Endodermal cell (in vitro differentiated cells): Measurements from ENCODE around the gene HLA-B. TPM values are rescaled to one million over a fixed set of nuclear protein-coding genes. Genes with fewer than 3 reads are reported as not detected.

Source experiments
- DNase-seq: peaks from one replicate; pipeline ENCODE4 v3.0.0-alpha.2; 2017
- H3K27ac ChIP-seq: 2 replicates; pipeline ENCODE4 v1.5.1; 2013; ENCODE audit warnings: mild to moderate bottlenecking, low read depth, low read length, moderate library complexity
- H3K27me3 ChIP-seq: 2 replicates; pipeline ENCODE4 v1.6.1; 2013; ENCODE audit warnings: mild to moderate bottlenecking, low read length, moderate library complexity; ENCODE audit not compliant: insufficient read depth, control insufficient read depth, poor library complexity, severe bottlenecking
- H3K36me3 ChIP-seq: 2 replicates; pipeline ENCODE4 v1.7.0; 2013; ENCODE audit warnings: mild to moderate bottlenecking, low read length, moderate library complexity; ENCODE audit not compliant: control insufficient read depth, insufficient read depth
- H3K4me1 ChIP-seq: one replicate; pipeline ENCODE4 v1.7.0; 2013; ENCODE audit warnings: low read length; ENCODE audit not compliant: control insufficient read depth, insufficient read depth
- H3K4me3 ChIP-seq: 2 replicates; pipeline ENCODE4 v1.5.1; 2013; ENCODE audit warnings: mild to moderate bottlenecking, low read length, moderate library complexity
- H3K9ac ChIP-seq: 2 replicates; pipeline ENCODE4 v1.6.1; 2013; ENCODE audit warnings: mild to moderate bottlenecking, low read length, moderate library complexity; ENCODE audit not compliant: poor library complexity, severe bottlenecking; ENCODE audit errors: extremely low read depth
- H3K9me3 ChIP-seq: 2 replicates; pipeline ENCODE4 v1.6.1; 2013; ENCODE audit warnings: mild to moderate bottlenecking, low read length, moderate library complexity; ENCODE audit not compliant: control insufficient read depth
- H3K27ac Mint-ChIP-seq: 2 replicates; pipeline ENCODE4 v1.8.0; 2020; ENCODE audit warnings: mixed read lengths
- H3K27me3 Mint-ChIP-seq: 2 replicates; pipeline ENCODE4 v1.8.0; 2021; ENCODE audit warnings: mild to moderate bottlenecking, mixed read lengths; ENCODE audit not compliant: insufficient read depth
- H3K36me3 Mint-ChIP-seq: 2 replicates; pipeline ENCODE4 v1.8.0; 2020; ENCODE audit warnings: low read depth, mixed read lengths
- H3K4me1 Mint-ChIP-seq: 2 replicates; pipeline ENCODE4 v1.8.0; 2020; ENCODE audit warnings: mixed read lengths
- H3K4me3 Mint-ChIP-seq: 2 replicates; pipeline ENCODE4 v1.8.0; 2020; ENCODE audit warnings: mild to moderate bottlenecking, moderate library complexity, mixed read lengths
- H3K9me3 Mint-ChIP-seq: 2 replicates; pipeline ENCODE4 v1.8.0; 2020; ENCODE audit warnings: mild to moderate bottlenecking, mixed read lengths
- CTCF ChIP-seq: fragments of 200-600 bp; sonication (generic); conservative IDR thresholded peaks from 2 replicates; pipeline ENCODE4 v1.5.0; 2021; ENCODE audit warnings: antibody characterized with exemption, mild to moderate bottlenecking
- WGBS, 2 experiments: methylation state at CpG; one replicate each; pipeline versions ENCODE4 v1.1.5 to v1.1.7; 2013; ENCODE audit warnings: missing lambda C conversion rate in 2 of 2, mixed read lengths in 1 of 2; ENCODE audit not compliant: insufficient coverage in 1 of 2, insufficient read length in 1 of 2; 5-methylcytosine and 5-hydroxymethylcytosine counted together
- total RNA-seq, 2 donors: library from RNA; stranded (reverse); fragmentation: NEBNext Ultra II Directional in 1 of 2; extraction: Animal tissue kit (Norgen Biotek cat#: 25700) in 1 of 2; gene quantifications; 2 replicates in 1 of 2; 3 replicates in 1 of 2; pipeline ENCODE4 v1.2.1, GENCODE V29; 2021

The HLA-B gene
- total RNA-seq, 2 donors from 2014 or later = 194 to 1,067 TPM

GRCh38 chr6:31332637-31333602 is 24.1 kb downstream of the HLA-B start:
- DNase-seq = no peak
- H3K27me3 ChIP-seq = no peaks in the 10 kb centered on the region
- H3K9ac ChIP-seq = no peak overlapping the region
- H3K4me3 Mint-ChIP-seq = no peak overlapping the region
- H3K4me3 ChIP-seq = no peak overlapping the region
- H3K9me3 Mint-ChIP-seq = peaks cover 63% of the 10 kb centered on the region
- no peak for TF ChIP-seq CTCF
- no peaks in the 10 kb centered on the region for H3K4me1 ChIP-seq
- no peaks in the 10 kb centered on the region for H3K4me1 Mint-ChIP-seq
- H3K9me3 ChIP-seq = peaks cover 46% of the 10 kb centered on the region
- peaks cover 5% of the 10 kb centered on the region for H3K36me3 Mint-ChIP-seq
- H3K36me3 ChIP-seq = no peaks in the 10 kb centered on the region
- WGBS, 2 experiments = 90 to 91% methylated on average over 2 to 4 of the region's 4 CpGs
- H3K27ac ChIP-seq = no peak overlapping the region
- no peak overlapping the region for H3K27ac Mint-ChIP-seq
- H3K27me3 Mint-ChIP-seq = peaks cover 40% of the 10 kb centered on the region

GRCh38 chr6:31328355-31328960 is 28.5 kb downstream of the HLA-B start:
- peaks cover 39% of the 10 kb centered on the region for H3K9me3 Mint-ChIP-seq
- H3K27me3 Mint-ChIP-seq = peaks cover 28% of the 10 kb centered on the region
- Histone ChIP-seq H3K4me3 (peak overlapping the region; percentile 14), H3K36me3 (no peaks in the 10 kb centered on the region), H3K4me1 (no peaks in the 10 kb centered on the region), H3K27ac (no peak overlapping the region), H3K9me3 (peaks cover 30% of the 10 kb centered on the region), H3K9ac (no peak overlapping the region), H3K27me3 (no peaks in the 10 kb centered on the region)
- H3K4me3 Mint-ChIP-seq = no peak overlapping the region
- H3K4me1 Mint-ChIP-seq = no peaks in the 10 kb centered on the region
- no peaks in the 10 kb centered on the region for H3K36me3 Mint-ChIP-seq
- no peak overlapping the region for H3K27ac Mint-ChIP-seq
- WGBS, 2 experiments = 87 to 92% methylated on average over 6 to 7 of the region's 7 CpGs
- DNase-seq = no peak
- TF ChIP-seq CTCF = no peak

- Histone ChIP-seq H3K9ac (no peak overlapping the region), H3K27me3 (no peaks in the 10 kb centered on the region), H3K36me3 (no peaks in the 10 kb centered on the region), H3K27ac (no peak overlapping the region), H3K9me3 (peaks cover 5% of the 10 kb centered on the region), H3K4me3 (no peak overlapping the region), H3K4me1 (no peaks in the 10 kb centered on the region)
- H3K4me1 Mint-ChIP-seq = no peaks in the 10 kb centered on the region
- H3K9me3 Mint-ChIP-seq = peaks cover 4% of the 10 kb centered on the region
- no peak overlapping the region for H3K4me3 Mint-ChIP-seq
- peak; percentile 58 for TF ChIP-seq CTCF
- DNase-seq = peak; percentile 77
- H3K36me3 Mint-ChIP-seq = no peaks in the 10 kb centered on the region
- peaks cover 25% of the 10 kb centered on the region for H3K27me3 Mint-ChIP-seq
- H3K27ac Mint-ChIP-seq = no peak overlapping the region
These were observed 35.2 kb downstream of the HLA-B start for GRCh38 chr6:31321820-31322219.
